ENCODE results near the gene DNAJC1.

DNAJC1 gene

GRCh38 chr10:21814866-21815265, 188.7 kb downstream of the DNAJC1 start:
- Histone ChIP-seq H3K36me3 (ENCODE audit: insufficient read depth, low read length) (no peaks in the 10 kb centered on the region), H3K9ac (ENCODE audit: low read depth, low read length) (no peak overlapping the region), H3K4me3 (ENCODE audit: low read depth in 1 of 2, low read length in 2 of 2) (no peak overlapping the region), H3K27ac (ENCODE audit: low read length) (no peak overlapping the region), H3K79me2 (ENCODE audit: insufficient read depth, low read length) (no peaks in the 10 kb centered on the region), H3K9me3 (ENCODE audit: insufficient read depth, low read length, severe bottlenecking) (no peaks in the 10 kb centered on the region), H2AFZ (ENCODE audit: low read depth, low read length) (no peak overlapping the region), H3K27me3 (ENCODE audit: insufficient read depth, low read length, poor library complexity) (no peaks in the 10 kb centered on the region), H3K4me2 (ENCODE audit: insufficient read depth, low read length) (no peak overlapping the region), H4K20me1 (ENCODE audit: insufficient read depth, low read length) (no peaks in the 10 kb centered on the region), H3K4me1 (ENCODE audit: insufficient read depth, low read length) (no peaks in the 10 kb centered on the region)
- DNase-seq (no peak), ATAC-seq (ENCODE audit: insufficient read depth, low read depth) (no peak)
- TF ChIP-seq CTCF (IDR thresholded peaks at IDR 0.05; ENCODE audit: borderline replicate concordance, extremely low read depth, low read length, poor library complexity, severe bottlenecking) = no peak
- no peak for TF ChIP-seq EZH2 (IDR thresholded peaks at IDR 0.05; ENCODE audit: borderline replicate concordance, low read depth, low read length, severe bottlenecking)

GRCh38 chr10:21813946-21814345, 189.6 kb downstream of the DNAJC1 start:
- H3K9me3 ChIP-seq (ENCODE audit: insufficient read depth, low read length, severe bottlenecking) = no peaks in the 10 kb centered on the region
- TF ChIP-seq CTCF (IDR thresholded peaks at IDR 0.05; ENCODE audit: borderline replicate concordance, extremely low read depth, low read length, poor library complexity, severe bottlenecking) (no peak), EZH2 (IDR thresholded peaks at IDR 0.05; ENCODE audit: borderline replicate concordance, low read depth, low read length, severe bottlenecking) (no peak)
- H2AFZ ChIP-seq (ENCODE audit: low read depth, low read length) = no peak overlapping the region
- no peak for DNase-seq
- no peaks in the 10 kb centered on the region for H3K4me1 ChIP-seq (ENCODE audit: insufficient read depth, low read length)
- H3K27me3 ChIP-seq (ENCODE audit: insufficient read depth, low read length, poor library complexity) = no peaks in the 10 kb centered on the region
- H4K20me1 ChIP-seq (ENCODE audit: insufficient read depth, low read length) = no peaks in the 10 kb centered on the region
- no peak overlapping the region for H3K4me3 ChIP-seq (ENCODE audit: low read depth in 1 of 2, low read length in 2 of 2)
- ATAC-seq (ENCODE audit: insufficient read depth, low read depth) = no peak
- no peak overlapping the region for H3K27ac ChIP-seq (ENCODE audit: low read length)
- no peak overlapping the region for H3K9ac ChIP-seq (ENCODE audit: low read depth, low read length)
- H3K4me2 ChIP-seq (ENCODE audit: insufficient read depth, low read length) = no peak overlapping the region
- H3K79me2 ChIP-seq (ENCODE audit: insufficient read depth, low read length) = no peaks in the 10 kb centered on the region
- H3K36me3 ChIP-seq (ENCODE audit: insufficient read depth, low read length) = no peaks in the 10 kb centered on the region

- no peak overlapping the region for H3K27ac ChIP-seq (ENCODE audit: low read length)
- H4K20me1 ChIP-seq (ENCODE audit: insufficient read depth, low read length) = no peaks in the 10 kb centered on the region
- H3K9me3 ChIP-seq (ENCODE audit: insufficient read depth, low read length, severe bottlenecking) = no peaks in the 10 kb centered on the region
- H3K4me1 ChIP-seq (ENCODE audit: insufficient read depth, low read length) = no peaks in the 10 kb centered on the region
- no peak for ATAC-seq (ENCODE audit: insufficient read depth, low read depth)
- DNase-seq = no peak
- H3K36me3 ChIP-seq (ENCODE audit: insufficient read depth, low read length) = no peaks in the 10 kb centered on the region
- no peak overlapping the region for H3K4me2 ChIP-seq (ENCODE audit: insufficient read depth, low read length)
- H3K27me3 ChIP-seq (ENCODE audit: insufficient read depth, low read length, poor library complexity) = no peaks in the 10 kb centered on the region
- H3K4me3 ChIP-seq (ENCODE audit: low read depth in 1 of 2, low read length in 2 of 2) = no peak overlapping the region
- no peak overlapping the region for H2AFZ ChIP-seq (ENCODE audit: low read depth, low read length)
- no peak overlapping the region for H3K9ac ChIP-seq (ENCODE audit: low read depth, low read length)
- TF ChIP-seq CTCF (IDR thresholded peaks at IDR 0.05; ENCODE audit: borderline replicate concordance, extremely low read depth, low read length, poor library complexity, severe bottlenecking) (no peak), EZH2 (IDR thresholded peaks at IDR 0.05; ENCODE audit: borderline replicate concordance, low read depth, low read length, severe bottlenecking) (no peak)
- no peaks in the 10 kb centered on the region for H3K79me2 ChIP-seq (ENCODE audit: insufficient read depth, low read length)
Measured at GRCh38 chr10:21811245-21811585, 192.3 kb downstream of the DNAJC1 start.
